ENCODE data around the gene COPS4. TPM values are rescaled to one million over a fixed set of nuclear protein-coding genes. Genes with fewer than 3 reads are reported as not detected.
A peak's percentile ranks its signal among the peaks of the same experiment; 100 is the strongest.

Gene COPS4
- total and polyA plus RNA-seq, 12 donors: 13.4 to 110 (median 45.5) TPM

- Histone ChIP-seq H3K27me3 (no peaks in the 10 kb centered on the region), H3K27ac (no peak overlapping the region), H3K4me3 (no peak overlapping the region), H3K36me3 (replicated peaks in 1 of 2) (no peaks in the 10 kb centered on the region), H3K9me3 (replicated peaks in 1 of 3) (no peaks in the 10 kb centered on the region), H3K4me1 (replicated peaks in 1 of 2) (no peaks in the 10 kb centered on the region)
- no peak for TF ChIP-seq CTCF (IDR thresholded peaks at IDR 0.05)
- TF ChIP-seq POLR2A (IDR thresholded peaks at IDR 0.05): no peak
- no peak for DNase-seq
- intact Hi-C loops (cut with DNase I): no loop called here
- WGBS, 4 donors: 69 to 82% (median 75%) methylated on average over 2 of the region's 2 CpGs
Measured at GRCh38 chr4:83118869-83119268, 83.9 kb downstream of the COPS4 start.

- 71 to 79% (median 76%) methylated on average over 5 of the region's 5 CpGs for WGBS, 4 donors
- H3K4me3 ChIP-seq: no peak overlapping the region
- no peak overlapping the region for H3K27ac ChIP-seq
- no peak for TF ChIP-seq POLR2A (IDR thresholded peaks at IDR 0.05)
- no peak for TF ChIP-seq CTCF (IDR thresholded peaks at IDR 0.05)
- no peaks in the 10 kb centered on the region for H3K9me3 ChIP-seq (replicated peaks in 1 of 3)
- no peak for DNase-seq
- intact Hi-C loops (cut with DNase I): no loop called here
- no peaks in the 10 kb centered on the region for H3K27me3 ChIP-seq
- H3K36me3 ChIP-seq (replicated peaks in 1 of 2): no peaks in the 10 kb centered on the region
- no peaks in the 10 kb centered on the region for H3K4me1 ChIP-seq (replicated peaks in 1 of 2)
Measured at GRCh38 chr4:83121246-83121645, 86.3 kb downstream of the COPS4 start.

GRCh38 chr4:83124111-83124780 is 89.3 kb downstream of the COPS4 start:
- WGBS, 4 donors: 59 to 72% (median 69%) methylated on average over 10 of the region's 10 CpGs
- H3K27me3 ChIP-seq: no peaks in the 10 kb centered on the region
- TF ChIP-seq CTCF (IDR thresholded peaks at IDR 0.05) (no peak), POLR2A (IDR thresholded peaks at IDR 0.05) (no peak)
- H3K4me3 ChIP-seq: no peak overlapping the region
- H3K4me1 ChIP-seq (replicated peaks in 1 of 2): no peaks in the 10 kb centered on the region
- intact Hi-C loops (cut with DNase I): no loop called here
- DNase-seq: peak in 4 of 7 donors; percentile 17 to 26 (median 22)
- H3K27ac ChIP-seq: no peak overlapping the region
- H3K36me3 ChIP-seq (replicated peaks in 1 of 2): no peaks in the 10 kb centered on the region
- H3K9me3 ChIP-seq (replicated peaks in 1 of 3): no peaks in the 10 kb centered on the region

Small RNA genes within 50 kb of the gene (small RNA-seq; reads per million reads assigned to genes)
- 0 reads per million in 2 donors for gene RNU6-615P

Other genes starting within 250 kb of the COPS4 start
- gene SCD5, start 236.4 kb upstream of the COPS4 start, total RNA-seq: 100 to 1,000 TPM in 8 of 9 donors, 10 to 100 TPM in 1; 85.9 to 585 (median 384) TPM
- 100 to 1,000 TPM in 1 of 3 donors, 10 to 100 TPM in 2; 88.1 to 164 (median 96.2) TPM for gene SCD5, start 236.4 kb upstream of the COPS4 start, polyA plus RNA-seq
- gene SEC31A, start 144.0 kb upstream of the COPS4 start, total RNA-seq: 100 to 1,000 TPM; 137 to 276 (median 204) TPM
- gene SEC31A, start 144.0 kb upstream of the COPS4 start, polyA plus RNA-seq: 100 to 1,000 TPM; 182 to 355 (median 220) TPM
- 10 to 100 TPM in 1 of 9 donors, 1 to 10 TPM in 8; 2.2 to 12.3 (median 3.7) TPM for gene THAP9, start 134.4 kb upstream of the COPS4 start, total RNA-seq
- 1 to 10 TPM; 2.8 to 5.0 (median 4.7) TPM for gene THAP9, start 134.4 kb upstream of the COPS4 start, polyA plus RNA-seq
- 10 to 100 TPM in 5 of 9 donors, 1 to 10 TPM in 4; 6.8 to 18.2 (median 10.4) TPM for gene LIN54, start 24.4 kb upstream of the COPS4 start, total RNA-seq
- 10 to 100 TPM in 1 of 3 donors, 1 to 10 TPM in 2; 1.4 to 11.0 (median 2.0) TPM for gene LIN54, start 24.4 kb upstream of the COPS4 start, polyA plus RNA-seq
- gene PLAC8, start 79.5 kb downstream of the COPS4 start, total RNA-seq: 1 to 10 TPM in 8 of 9 donors, not detected in 1; 1.8 to 5.9 (median 2.8) TPM
- gene PLAC8, start 79.5 kb downstream of the COPS4 start, polyA plus RNA-seq: 10 to 100 TPM in 1 of 3 donors, 1 to 10 TPM in 2; 1.4 to 14.4 (median 4.1) TPM
- gene COQ2, start 249.6 kb downstream of the COPS4 start, total RNA-seq: 10 to 100 TPM; 25.3 to 73.9 (median 32.4) TPM
- gene COQ2, start 249.6 kb downstream of the COPS4 start, polyA plus RNA-seq: 10 to 100 TPM; 10.5 to 35.0 (median 19.4) TPM

Measured in adrenal gland (tissue), 12 donors.